ENCODE data around the gene PGLYRP3. TPM values are rescaled to one million over a fixed set of nuclear protein-coding genes. Genes with fewer than 3 reads are reported as not detected.
"Not testable (repeated sequence)": the region's sequence is repeated elsewhere in the genome, so short reads cannot be mapped to it uniquely, and the experiment has no call there.

Gene PGLYRP3
- total RNA-seq, 3 donors from 2014 or later: not detected

GRCh38 chr1:153333902-153334301 lies 21.1 kb upstream of the PGLYRP3 start:
- Histone ChIP-seq H3K4me1 (no peaks in the 10 kb centered on the region), H3K4me3 (no peak overlapping the region), H3K9me3 (peaks cover 5 to 18% of the 10 kb centered on the region in 2 donors), H3K27ac (no peak overlapping the region), H3K27me3 (no peaks in the 10 kb centered on the region), H3K36me3 (no peaks in the 10 kb centered on the region)
- intact Hi-C loops (cut with DNase I; ENCODE audit: low total_unique reads): no loop called here
- no peak for DNase-seq (ENCODE audit: low spot score in 2 of 2)
- no peak for TF ChIP-seq POLR2A (IDR thresholded peaks at IDR 0.05)
- TF ChIP-seq, protein P1, sequence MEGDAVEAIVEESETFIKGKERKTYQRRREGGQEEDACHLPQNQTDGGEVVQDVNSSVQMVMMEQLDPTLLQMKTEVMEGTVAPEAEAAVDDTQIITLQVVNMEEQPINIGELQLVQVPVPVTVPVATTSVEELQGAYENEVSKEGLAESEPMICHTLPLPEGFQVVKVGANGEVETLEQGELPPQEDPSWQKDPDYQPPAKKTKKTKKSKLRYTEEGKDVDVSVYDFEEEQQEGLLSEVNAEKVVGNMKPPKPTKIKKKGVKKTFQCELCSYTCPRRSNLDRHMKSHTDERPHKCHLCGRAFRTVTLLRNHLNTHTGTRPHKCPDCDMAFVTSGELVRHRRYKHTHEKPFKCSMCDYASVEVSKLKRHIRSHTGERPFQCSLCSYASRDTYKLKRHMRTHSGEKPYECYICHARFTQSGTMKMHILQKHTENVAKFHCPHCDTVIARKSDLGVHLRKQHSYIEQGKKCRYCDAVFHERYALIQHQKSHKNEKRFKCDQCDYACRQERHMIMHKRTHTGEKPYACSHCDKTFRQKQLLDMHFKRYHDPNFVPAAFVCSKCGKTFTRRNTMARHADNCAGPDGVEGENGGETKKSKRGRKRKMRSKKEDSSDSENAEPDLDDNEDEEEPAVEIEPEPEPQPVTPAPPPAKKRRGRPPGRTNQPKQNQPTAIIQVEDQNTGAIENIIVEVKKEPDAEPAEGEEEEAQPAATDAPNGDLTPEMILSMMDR (IDR thresholded peaks at IDR 0.05): no peak
- TF ChIP-seq POLR2AphosphoS5 (IDR thresholded peaks at IDR 0.05): no peak

GRCh38 chr1:153324912-153325311 lies 12.2 kb upstream of the PGLYRP3 start:
- TF ChIP-seq, protein P1 (IDR thresholded peaks at IDR 0.05): no peak
- TF ChIP-seq POLR2A (IDR thresholded peaks at IDR 0.05) (no peak), POLR2AphosphoS5 (IDR thresholded peaks at IDR 0.05) (no peak)
- Histone ChIP-seq H3K9me3 (peaks cover 11 to 36% of the 10 kb centered on the region in 2 donors), H3K27me3 (no peaks in the 10 kb centered on the region), H3K4me1 (no peaks in the 10 kb centered on the region), H3K27ac (no peak overlapping the region), H3K4me3 (no peak overlapping the region), H3K36me3 (no peaks in the 10 kb centered on the region)
- DNase-seq (ENCODE audit: low spot score in 2 of 2): no peak
- intact Hi-C loops (cut with DNase I; ENCODE audit: low total_unique reads): no loop called here

GRCh38 chr1:153322568-153322967 lies 9.8 kb upstream of the PGLYRP3 start:
- no peaks in the 10 kb centered on the region for H3K36me3 ChIP-seq
- no peak for TF ChIP-seq POLR2AphosphoS5 (IDR thresholded peaks at IDR 0.05)
- TF ChIP-seq POLR2A (IDR thresholded peaks at IDR 0.05): no peak
- TF ChIP-seq, protein P1 (IDR thresholded peaks at IDR 0.05): no peak
- H3K9me3 ChIP-seq: peaks cover 11 to 22% of the 10 kb centered on the region in 2 donors
- intact Hi-C loops (cut with DNase I; ENCODE audit: low total_unique reads): no loop called here
- H3K27me3 ChIP-seq: no peaks in the 10 kb centered on the region
- DNase-seq (ENCODE audit: low spot score in 2 of 2): no peak
- H3K4me1 ChIP-seq: no peaks in the 10 kb centered on the region
- H3K27ac ChIP-seq: no peak overlapping the region
- no peak overlapping the region for H3K4me3 ChIP-seq

DNA sequence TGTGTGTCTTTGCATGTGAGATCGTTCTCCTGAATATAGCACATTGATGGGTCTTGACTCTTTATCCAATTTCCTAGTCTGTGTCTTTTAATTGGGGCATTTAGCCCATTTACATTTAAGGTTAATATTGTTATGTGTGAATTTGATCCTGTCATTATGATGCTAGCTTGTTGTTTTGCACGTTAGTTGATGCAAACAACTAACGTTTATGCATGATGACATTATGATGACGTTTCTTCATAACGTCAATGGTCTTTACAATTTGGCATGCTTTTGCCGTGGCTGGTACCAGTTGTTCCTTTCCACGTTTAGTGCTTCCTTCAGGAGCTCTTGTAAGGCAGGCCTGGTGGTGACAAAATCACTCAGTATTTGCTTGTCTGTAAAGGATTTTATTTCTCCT lies 5.4 kb upstream of the PGLYRP3 start:
- H3K36me3 ChIP-seq; H3K27me3 ChIP-seq; intact Hi-C loops (cut with DNase I; ENCODE audit: low total_unique reads); H3K4me1 ChIP-seq; H3K27ac ChIP-seq; DNase-seq (ENCODE audit: low spot score in 2 of 2); H3K4me3 ChIP-seq: not testable (repeated sequence)
- peaks cover 2 to 17% of the 10 kb centered on the region in 2 donors for H3K9me3 ChIP-seq

GRCh38 chr1:153316013-153316412 lies 3.3 kb upstream of the PGLYRP3 start:
- H3K27me3 ChIP-seq, H3K4me3 ChIP-seq: not testable (repeated sequence)

GRCh38 chr1:153314388-153314787 lies 1.6 kb upstream of the PGLYRP3 start:
- intact Hi-C loops (cut with DNase I; ENCODE audit: low total_unique reads); H3K27ac ChIP-seq; H3K27me3 ChIP-seq: not testable (repeated sequence)

More at GRCh38 chr1:153316013-153316412, 3.3 kb upstream of the PGLYRP3 start:
- intact Hi-C loops (cut with DNase I; ENCODE audit: low total_unique reads); H3K36me3 ChIP-seq; H3K27ac ChIP-seq; H3K9me3 ChIP-seq; H3K4me1 ChIP-seq; DNase-seq (ENCODE audit: low spot score in 2 of 2): not testable (repeated sequence)

GRCh38 chr1:153313288-153313687 lies 536 bp upstream of the PGLYRP3 start:
- DNase-seq (ENCODE audit: low spot score in 2 of 2): no peak
- Histone ChIP-seq H3K36me3 (no peaks in the 10 kb centered on the region), H3K4me3 (no peak overlapping the region), H3K27me3 (no peaks in the 10 kb centered on the region), H3K4me1 (no peaks in the 10 kb centered on the region), H3K27ac (no peak overlapping the region), H3K9me3 (peaks cover 0 to 9% of the 10 kb centered on the region in 2 donors)
- intact Hi-C loops (cut with DNase I; ENCODE audit: low total_unique reads): no loop called here
- no peak for TF ChIP-seq POLR2A (IDR thresholded peaks at IDR 0.05)
- no peak for TF ChIP-seq POLR2AphosphoS5 (IDR thresholded peaks at IDR 0.05)
- TF ChIP-seq, protein P1 (IDR thresholded peaks at IDR 0.05): no peak

More at GRCh38 chr1:153314388-153314787, 1.6 kb upstream of the PGLYRP3 start:
- H3K9me3 ChIP-seq; H3K4me3 ChIP-seq; H3K36me3 ChIP-seq; H3K4me1 ChIP-seq; DNase-seq (ENCODE audit: low spot score in 2 of 2): not testable (repeated sequence)

Data from breast epithelium (tissue), 4 donors.